ENCODE results near the gene MACC1.

MACC1 gene

GRCh38 chr7:20197837-20198236, 19.3 kb downstream of the MACC1 start:
- Histone ChIP-seq H3K27ac (no peak overlapping the region), H3K4me1 (ENCODE audit: control insufficient read depth in 1 of 2, insufficient read depth in 1 of 2, low read depth in 1 of 2, low read length in 1 of 2) (peaks cover 18 to 30% of the 10 kb centered on the region in 2 experiments), H3K36me3 (no peaks in the 10 kb centered on the region)

GRCh38 chr7:20197125-20197748, 19.9 kb downstream of the MACC1 start:
- H3K4me3 ChIP-seq (ENCODE audit: low read depth in 1 of 2, low read length in 1 of 2): no peak overlapping the region
- H3K36me3 ChIP-seq: no peaks in the 10 kb centered on the region
- peaks cover 18 to 30% of the 10 kb centered on the region in 2 experiments for H3K4me1 ChIP-seq (ENCODE audit: control insufficient read depth in 1 of 2, insufficient read depth in 1 of 2, low read depth in 1 of 2, low read length in 1 of 2)
- no peak overlapping the region for H3K27ac ChIP-seq
- H3K9me3 ChIP-seq: no peaks in the 10 kb centered on the region
- TF ChIP-seq CTCF (IDR thresholded peaks at IDR 0.05): no peak
- H3K27me3 ChIP-seq: no peaks in the 10 kb centered on the region

More at GRCh38 chr7:20197837-20198236, 19.3 kb downstream of the MACC1 start:
- TF ChIP-seq CTCF (IDR thresholded peaks at IDR 0.05): peak; percentile 34
- no peaks in the 10 kb centered on the region for H3K27me3 ChIP-seq
- H3K9me3 ChIP-seq: no peaks in the 10 kb centered on the region
- H3K4me3 ChIP-seq (ENCODE audit: low read depth in 1 of 2, low read length in 1 of 2): no peak overlapping the region

GRCh38 chr7:20194343-20194995, 22.7 kb downstream of the MACC1 start:
- no peaks in the 10 kb centered on the region for H3K27me3 ChIP-seq
- no peak overlapping the region for H3K4me3 ChIP-seq (ENCODE audit: low read depth in 1 of 2, low read length in 1 of 2)
- no peaks in the 10 kb centered on the region for H3K9me3 ChIP-seq
- H3K36me3 ChIP-seq: no peaks in the 10 kb centered on the region
- no peak for TF ChIP-seq CTCF (IDR thresholded peaks at IDR 0.05)
- no peak overlapping the region for H3K27ac ChIP-seq
- H3K4me1 ChIP-seq (ENCODE audit: control insufficient read depth in 1 of 2, insufficient read depth in 1 of 2, low read depth in 1 of 2, low read length in 1 of 2): peaks cover 6 to 7% of the 10 kb centered on the region in 2 experiments

- H3K4me3 ChIP-seq (ENCODE audit: low read depth in 1 of 2, low read length in 1 of 2): no peak overlapping the region
- no peaks in the 10 kb centered on the region for H3K9me3 ChIP-seq
- no peaks in the 10 kb centered on the region for H3K27me3 ChIP-seq
- H3K36me3 ChIP-seq: no peaks in the 10 kb centered on the region
- peaks cover 0 to 1% of the 10 kb centered on the region in 2 experiments for H3K4me1 ChIP-seq (ENCODE audit: control insufficient read depth in 1 of 2, insufficient read depth in 1 of 2, low read depth in 1 of 2, low read length in 1 of 2)
- no peak overlapping the region for H3K27ac ChIP-seq
- TF ChIP-seq CTCF (IDR thresholded peaks at IDR 0.05): no peak
Measured at GRCh38 chr7:20193873-20194272, 23.3 kb downstream of the MACC1 start.

- no peaks in the 10 kb centered on the region for H3K9me3 ChIP-seq
- H3K27ac ChIP-seq: no peak overlapping the region
Measured at GRCh38 chr7:20193242-20193777, 23.9 kb downstream of the MACC1 start.

More at GRCh38 chr7:20193242-20193777, 23.9 kb downstream of the MACC1 start:
- H3K4me1 ChIP-seq (ENCODE audit: control insufficient read depth in 1 of 2, insufficient read depth in 1 of 2, low read depth in 1 of 2, low read length in 1 of 2): no peaks in the 10 kb centered on the region
- H3K36me3 ChIP-seq: no peaks in the 10 kb centered on the region
- TF ChIP-seq CTCF (IDR thresholded peaks at IDR 0.05): no peak
- no peaks in the 10 kb centered on the region for H3K27me3 ChIP-seq
- H3K4me3 ChIP-seq (ENCODE audit: low read depth in 1 of 2, low read length in 1 of 2): no peak overlapping the region
